HG03460 (cell line): ENCODE results near the gene ZDHHC11.

Experiments used
- ATAC-seq: cut with Tn5 transposase; IDR thresholded peaks from one replicate; pipeline ENCODE4 v1.9.1; 2021; ENCODE audit not compliant: unreplicated experiment

ZDHHC11 gene

GRCh38 chr5:850511-851006, at the start of gene ZDHHC11:
Gene ZDHHC11, minus strand, starts transcription at chr5:850986. Its CDS starts 384 bp downstream, at chr5:850602.
- no peak for ATAC-seq

- no peak for ATAC-seq
Observed at GRCh38 chr5:893711-894110, 42.9 kb upstream of the ZDHHC11 start.

GRCh38 chr5:893137-893506, 42.3 kb upstream of the ZDHHC11 start:
- ATAC-seq = peak; percentile 17

- ATAC-seq = peak; percentile 97
Observed at GRCh38 chr5:892394-893136, 41.8 kb upstream of the ZDHHC11 start, which contains the start of the genes BRD9 and TRIP13. Gene BRD9, minus strand, starts transcription at chr5:892801. Its CDS starts 144 bp downstream, at chr5:892657. Gene TRIP13, plus strand, starts transcription at chr5:892884. Its CDS starts 115 bp downstream, at chr5:892999.

- ATAC-seq = peak; percentile 14
Observed at GRCh38 chr5:891837-892393, 41.1 kb upstream of the ZDHHC11 start.

- ATAC-seq = no peak
Observed at GRCh38 chr5:891117-891836, 40.5 kb upstream of the ZDHHC11 start.

- no peak for ATAC-seq
Observed at GRCh38 chr5:889075-889710, 38.4 kb upstream of the ZDHHC11 start.

- no peak for ATAC-seq
Observed at GRCh38 chr5:888638-889035, 37.9 kb upstream of the ZDHHC11 start.

GRCh38 chr5:887947-888637, 37.3 kb upstream of the ZDHHC11 start:
- ATAC-seq = no peak

- no peak for ATAC-seq
Observed at GRCh38 chr5:886716-887325, 36.0 kb upstream of the ZDHHC11 start.

GRCh38 chr5:886036-886435, 35.2 kb upstream of the ZDHHC11 start:
- no peak for ATAC-seq

GRCh38 chr5:885529-885928, 34.7 kb upstream of the ZDHHC11 start:
- no peak for ATAC-seq

- no peak for ATAC-seq
Observed at GRCh38 chr5:885127-885442, 34.3 kb upstream of the ZDHHC11 start.

- ATAC-seq = no peak
Observed at GRCh38 chr5:884345-885126, 33.8 kb upstream of the ZDHHC11 start.

- ATAC-seq = no peak
Observed at GRCh38 chr5:883475-884181, 32.8 kb upstream of the ZDHHC11 start.

GRCh38 chr5:882253-883183, 31.7 kb upstream of the ZDHHC11 start:
- no peak for ATAC-seq

- no peak for ATAC-seq
Observed at GRCh38 chr5:881551-881935, 30.8 kb upstream of the ZDHHC11 start.
